GM18498 (cell line): Measurements from ENCODE around the gene HIC1.

Experiments used
- ATAC-seq: cut with Tn5 transposase; IDR thresholded peaks from one replicate; pipeline ENCODE4 v1.9.1; 2021; ENCODE audit warnings: mild to moderate bottlenecking, moderate library complexity; ENCODE audit not compliant: unreplicated experiment

HIC1 gene

GRCh38 chr17:2101448-2102257, 46.8 kb downstream of the HIC1 start:
- ATAC-seq, result no peak

DNA sequence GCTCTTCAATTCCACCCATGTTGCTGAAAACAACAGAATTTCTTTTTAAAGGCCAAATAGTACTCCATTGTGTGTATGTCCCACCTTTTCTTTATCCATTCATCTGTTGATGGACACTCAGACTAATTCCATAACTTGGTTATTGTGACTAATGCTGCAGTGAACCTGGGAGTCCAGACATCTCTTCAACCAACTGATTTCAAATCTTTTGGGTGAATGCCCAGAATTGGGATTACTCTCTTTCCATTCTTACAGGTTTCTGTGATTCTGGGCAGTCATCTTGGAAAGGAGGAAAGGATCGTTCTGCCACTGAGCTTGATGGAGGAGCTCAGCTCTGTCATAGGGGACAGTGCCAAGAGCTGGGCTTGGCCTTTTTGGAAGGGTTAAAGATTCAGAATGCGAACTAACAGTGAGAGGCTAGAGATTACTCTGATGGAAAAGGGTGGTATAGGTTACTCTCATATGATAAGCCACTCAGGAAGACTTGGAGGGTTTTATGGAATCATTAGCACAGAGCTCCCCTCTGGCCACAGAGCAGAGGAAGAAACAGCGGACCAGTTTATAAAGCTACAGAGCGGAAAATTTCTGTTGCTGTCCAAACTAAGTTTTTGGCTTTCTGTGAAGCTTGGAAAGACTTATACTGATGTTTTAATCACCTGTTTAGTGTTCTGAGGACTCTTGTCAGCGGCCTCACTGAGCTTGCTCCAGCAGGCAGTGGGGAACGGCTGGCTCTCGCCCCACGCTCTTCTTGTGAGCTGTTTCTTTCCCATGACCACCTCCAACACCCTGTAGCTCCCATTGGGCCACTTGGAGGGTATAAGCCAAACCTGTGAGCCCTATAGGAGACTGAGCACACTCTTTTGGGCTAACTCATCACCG, 48.3 kb downstream of the HIC1 start:
- ATAC-seq, result no peak

GRCh38 chr17:2105663-2106062, 50.8 kb downstream of the HIC1 start:
- ATAC-seq, result no peak

GRCh38 chr17:2106308-2106955, 51.5 kb downstream of the HIC1 start:
- no peak for ATAC-seq

- no peak for ATAC-seq
Measured at GRCh38 chr17:2107050-2107449, 52.1 kb downstream of the HIC1 start.

DNA sequence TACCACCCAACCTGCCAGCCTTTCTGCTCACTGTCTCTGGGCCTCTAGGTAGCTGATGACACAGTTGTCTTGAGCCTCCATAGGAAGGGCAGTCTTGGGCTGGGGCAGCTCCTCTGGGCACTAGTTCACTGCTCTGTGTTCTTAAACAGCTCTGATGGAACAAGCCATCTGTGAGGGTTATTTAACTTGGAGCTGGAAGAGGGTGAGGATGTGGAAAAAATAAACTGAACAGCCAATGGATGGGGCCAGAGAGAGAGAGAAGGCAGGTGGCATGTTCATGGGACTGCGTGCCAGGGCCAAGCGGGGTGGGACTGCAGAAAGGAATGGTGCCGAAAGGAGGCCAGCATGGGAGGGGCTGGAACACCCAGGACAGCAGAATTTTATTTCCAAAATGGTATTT, 52.6 kb downstream of the HIC1 start:
- no peak for ATAC-seq

GRCh38 chr17:2108170-2108569, 53.3 kb downstream of the HIC1 start:
- no peak for ATAC-seq

DNA sequence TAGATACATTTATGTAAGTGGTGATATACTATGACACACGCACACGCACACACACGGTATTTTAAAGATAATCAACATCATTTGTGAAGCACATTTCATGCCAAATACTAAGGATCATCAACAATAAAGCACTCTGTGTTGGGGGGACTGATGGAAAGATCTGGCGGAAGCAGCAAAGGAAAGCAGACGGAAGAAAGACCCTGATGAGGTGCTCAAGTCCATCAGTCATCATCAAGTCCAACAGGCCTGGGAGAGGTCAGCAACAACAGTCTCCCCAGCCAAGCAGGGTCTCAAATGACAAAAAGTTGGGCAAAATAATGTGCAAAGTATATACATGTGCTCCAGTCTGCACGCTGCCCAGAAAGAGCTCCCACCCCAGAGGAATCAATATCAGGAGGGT, 55.5 kb downstream of the HIC1 start:
- no peak for ATAC-seq

DNA sequence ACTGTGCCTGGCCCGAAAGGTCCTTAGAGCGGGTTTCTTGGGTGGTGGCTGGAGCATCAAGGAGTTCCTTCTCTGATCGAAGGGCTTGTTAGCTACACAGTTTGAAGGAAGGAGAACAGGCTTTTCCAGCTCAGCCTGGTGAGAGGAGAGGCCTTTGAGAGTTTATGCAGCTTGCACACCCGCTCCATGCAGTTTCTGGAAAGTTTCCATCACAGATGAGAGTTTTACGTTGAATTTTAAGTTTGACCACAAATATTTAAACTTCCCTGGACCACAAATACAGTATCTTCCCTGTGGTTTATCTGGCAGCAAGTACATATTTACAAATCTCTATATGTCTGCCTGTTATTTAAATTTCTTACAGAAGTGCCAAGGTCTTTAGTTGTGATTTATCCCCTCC, 56.8 kb downstream of the HIC1 start:
- no peak for ATAC-seq
